ENCODE data around the gene NCF2. TPM values are rescaled to one million over a fixed set of nuclear protein-coding genes. Genes with fewer than 3 reads are reported as not detected.

The NCF2 gene
- total RNA-seq, 3 donors from 2014 or later, result 4.6 to 45.0 (median 13.0) TPM

GRCh38 chr1:183611021-183611420 lies 20.8 kb upstream of the NCF2 start:
- H3K27me3 ChIP-seq, result no peaks in the 10 kb centered on the region
- H3K27ac ChIP-seq, result no peak overlapping the region
- intact Hi-C loops (cut with DNase I; ENCODE audit: low total_unique reads), result no loop called here
- H3K36me3 ChIP-seq, result no peaks in the 10 kb centered on the region
- no peak for DNase-seq (ENCODE audit: low spot score in 2 of 2)
- H3K9me3 ChIP-seq, result no peaks in the 10 kb centered on the region
- H3K4me3 ChIP-seq, result no peak overlapping the region
- TF ChIP-seq POLR2A (IDR thresholded peaks at IDR 0.05), result no peak
- no peak for TF ChIP-seq CTCF (IDR thresholded peaks at IDR 0.05)
- TF ChIP-seq POLR2AphosphoS5 (IDR thresholded peaks at IDR 0.05), result no peak
- H3K4me1 ChIP-seq, result no peaks in the 10 kb centered on the region

GRCh38 chr1:183609759-183610452 lies 19.6 kb upstream of the NCF2 start:
- Histone ChIP-seq H3K4me1 (no peaks in the 10 kb centered on the region), H3K4me3 (peak overlapping the region in 1 of 3 donors; percentile 8), H3K36me3 (no peaks in the 10 kb centered on the region), H3K9me3 (no peaks in the 10 kb centered on the region), H3K27ac (peak overlapping the region in 1 of 2 donors; percentile 68), H3K27me3 (no peaks in the 10 kb centered on the region)
- TF ChIP-seq POLR2AphosphoS5 (IDR thresholded peaks at IDR 0.05) (no peak), CTCF (IDR thresholded peaks at IDR 0.05) (no peak), POLR2A (IDR thresholded peaks at IDR 0.05) (no peak)
- intact Hi-C loops (cut with DNase I; ENCODE audit: low total_unique reads), result no loop called here
- DNase-seq (ENCODE audit: low spot score in 2 of 2), result no peak

- Histone ChIP-seq H3K4me1 (no peaks in the 10 kb centered on the region), H3K27ac (peak overlapping the region in 1 of 2 donors; percentile 46), H3K9me3 (no peaks in the 10 kb centered on the region), H3K4me3 (peak overlapping the region in 1 of 3 donors; percentile 8), H3K27me3 (no peaks in the 10 kb centered on the region), H3K36me3 (no peaks in the 10 kb centered on the region)
- TF ChIP-seq CTCF (IDR thresholded peaks at IDR 0.05) (peak; percentile 21 to 38 (median 32)), POLR2AphosphoS5 (IDR thresholded peaks at IDR 0.05) (no peak), POLR2A (IDR thresholded peaks at IDR 0.05) (no peak)
- intact Hi-C loops (cut with DNase I; ENCODE audit: low total_unique reads), result no loop called here
- DNase-seq (ENCODE audit: low spot score in 2 of 2), result peak in 1 of 2 donors; percentile 28
These were observed 19.1 kb upstream of the NCF2 start for GRCh38 chr1:183609313-183609712.

- no peaks in the 10 kb centered on the region for H3K4me1 ChIP-seq
- H3K36me3 ChIP-seq, result no peaks in the 10 kb centered on the region
- intact Hi-C loops (cut with DNase I; ENCODE audit: low total_unique reads), result no loop called here
- TF ChIP-seq POLR2AphosphoS5 (IDR thresholded peaks at IDR 0.05) (no peak), POLR2A (IDR thresholded peaks at IDR 0.05) (no peak), CTCF (IDR thresholded peaks at IDR 0.05) (no peak)
- no peaks in the 10 kb centered on the region for H3K27me3 ChIP-seq
- no peak overlapping the region for H3K4me3 ChIP-seq
- no peak overlapping the region for H3K27ac ChIP-seq
- no peaks in the 10 kb centered on the region for H3K9me3 ChIP-seq
- no peak for DNase-seq (ENCODE audit: low spot score in 2 of 2)
These were observed 17.2 kb upstream of the NCF2 start for GRCh38 chr1:183607322-183607980.

GRCh38 chr1:183605904-183606303 lies 15.6 kb upstream of the NCF2 start:
- intact Hi-C loops (cut with DNase I; ENCODE audit: low total_unique reads), result no loop called here
- Histone ChIP-seq H3K9me3 (no peaks in the 10 kb centered on the region), H3K27me3 (no peaks in the 10 kb centered on the region), H3K4me1 (no peaks in the 10 kb centered on the region), H3K27ac (no peak overlapping the region), H3K36me3 (no peaks in the 10 kb centered on the region), H3K4me3 (no peak overlapping the region)
- DNase-seq (ENCODE audit: low spot score in 2 of 2), result no peak
- TF ChIP-seq POLR2A (IDR thresholded peaks at IDR 0.05) (no peak), POLR2AphosphoS5 (IDR thresholded peaks at IDR 0.05) (no peak), CTCF (IDR thresholded peaks at IDR 0.05) (no peak)
